ENCODE measurements around the gene B4GALNT1.
"Not testable (repeated sequence)": the region's sequence is repeated elsewhere in the genome, so short reads cannot be mapped to it uniquely, and the experiment has no call there.

The B4GALNT1 gene

DNA sequence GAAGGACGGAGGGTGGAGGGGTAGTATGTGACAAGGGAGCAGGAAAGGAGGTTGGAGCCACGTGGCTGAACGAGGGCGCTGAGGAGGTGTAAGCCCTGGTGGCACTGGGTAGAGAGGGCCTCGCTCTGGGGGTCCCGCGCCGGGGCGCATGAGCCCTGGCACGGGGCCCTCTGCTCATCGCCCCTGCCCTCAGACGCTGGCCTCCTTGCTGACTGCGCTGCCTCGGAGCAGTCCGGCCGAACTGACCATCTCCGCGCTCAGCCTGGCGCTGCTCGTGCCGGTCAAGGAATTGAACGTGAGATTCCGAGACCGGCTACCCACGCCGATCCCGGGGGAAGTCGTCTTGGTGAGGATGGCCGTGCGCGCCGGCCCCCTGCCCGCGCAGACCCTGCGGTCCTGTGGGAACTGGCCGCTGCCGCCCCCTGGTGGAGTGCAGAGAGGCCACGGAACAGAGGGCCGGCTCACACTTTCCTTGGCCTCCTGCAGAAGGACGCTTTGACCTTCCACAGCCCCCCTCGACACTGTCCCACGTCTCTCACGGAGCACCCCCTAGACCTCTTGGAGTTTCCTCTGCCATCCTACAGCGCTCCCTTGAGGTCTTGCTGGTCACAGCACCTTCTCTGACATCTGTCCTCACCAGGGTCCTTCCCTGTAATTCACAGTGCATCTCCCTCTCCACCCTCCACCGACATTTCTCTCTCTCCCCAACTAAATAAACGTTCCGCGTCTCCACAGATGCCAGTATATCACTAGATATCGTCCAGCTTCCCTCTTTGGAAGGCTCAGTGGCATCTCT lies 11.3 kb downstream of the B4GALNT1 start:
- no peaks in the 10 kb centered on the region for H3K9me3 ChIP-seq (ENCODE audit: severe bottlenecking)
- H3K4me3 ChIP-seq (ENCODE audit: low read depth, low read length): no peak overlapping the region
- H3K27me3 ChIP-seq (ENCODE audit: insufficient read depth, low read depth, severe bottlenecking): no peaks in the 10 kb centered on the region
- no peak overlapping the region for H3K27ac ChIP-seq
- peak; percentile 71 for DNase-seq
- peaks cover 78% of the 10 kb centered on the region for H3K36me3 ChIP-seq
- TF ChIP-seq CTCF (IDR thresholded peaks at IDR 0.05; ENCODE audit: low read depth, low read length): peak; percentile 92

DNA sequence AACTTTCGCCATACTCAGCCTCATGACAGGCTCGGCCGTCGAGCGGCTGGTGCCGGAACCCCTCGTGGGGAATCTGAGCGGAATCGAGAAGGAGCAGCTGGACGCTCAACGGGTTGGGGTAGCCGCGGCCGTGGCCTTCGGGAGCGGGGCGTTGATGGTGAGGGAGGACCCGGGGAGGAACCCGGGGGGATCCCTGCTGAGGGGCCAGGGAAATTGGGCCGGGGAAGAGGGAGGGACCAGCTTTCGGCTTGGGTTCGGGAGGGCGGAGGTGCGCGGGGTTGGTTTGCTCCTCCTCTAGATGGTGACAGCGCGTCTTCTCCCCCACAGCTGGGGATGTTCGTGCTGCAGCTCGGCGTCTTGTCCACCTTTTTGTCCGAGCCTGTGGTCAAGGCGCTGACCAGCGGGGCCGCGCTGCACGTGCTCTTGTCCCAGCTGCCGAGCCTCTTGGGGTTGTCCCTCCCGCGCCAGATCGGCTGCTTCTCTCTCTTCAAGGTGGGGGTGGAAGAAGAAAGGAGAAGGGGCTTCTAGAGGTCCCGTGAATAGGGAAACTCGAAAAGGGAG lies 12.0 kb downstream of the B4GALNT1 start:
- no peaks in the 10 kb centered on the region for H3K9me3 ChIP-seq (ENCODE audit: severe bottlenecking)
- TF ChIP-seq CTCF (IDR thresholded peaks at IDR 0.05; ENCODE audit: low read depth, low read length): no peak
- no peak overlapping the region for H3K4me3 ChIP-seq (ENCODE audit: low read depth, low read length)
- no peak for DNase-seq
- H3K27ac ChIP-seq: no peak overlapping the region
- no peaks in the 10 kb centered on the region for H3K27me3 ChIP-seq (ENCODE audit: insufficient read depth, low read depth, severe bottlenecking)
- H3K36me3 ChIP-seq: peaks cover 78% of the 10 kb centered on the region

GRCh38 chr12:57620245-57620935 lies 12.6 kb downstream of the B4GALNT1 start:
- no peak for TF ChIP-seq CTCF (IDR thresholded peaks at IDR 0.05; ENCODE audit: low read depth, low read length)
- no peak for DNase-seq
- Histone ChIP-seq H3K4me3 (ENCODE audit: low read depth, low read length) (no peak overlapping the region), H3K9me3 (ENCODE audit: severe bottlenecking) (no peaks in the 10 kb centered on the region), H3K27ac (no peak overlapping the region), H3K27me3 (ENCODE audit: insufficient read depth, low read depth, severe bottlenecking) (no peaks in the 10 kb centered on the region), H3K36me3 (peaks cover 78% of the 10 kb centered on the region)

- Histone ChIP-seq H3K9me3 (ENCODE audit: severe bottlenecking) (no peaks in the 10 kb centered on the region), H3K36me3 (peaks cover 78% of the 10 kb centered on the region), H3K4me3 (ENCODE audit: low read depth, low read length) (no peak overlapping the region), H3K27me3 (ENCODE audit: insufficient read depth, low read depth, severe bottlenecking) (no peaks in the 10 kb centered on the region), H3K27ac (peak overlapping the region; percentile 55; the same call in 1 of the 2 replicates)
- DNase-seq: peak; percentile 75
- no peak for TF ChIP-seq CTCF (IDR thresholded peaks at IDR 0.05; ENCODE audit: low read depth, low read length)
Observed at GRCh38 chr12:57619434-57620244, 13.4 kb downstream of the B4GALNT1 start.

DNA sequence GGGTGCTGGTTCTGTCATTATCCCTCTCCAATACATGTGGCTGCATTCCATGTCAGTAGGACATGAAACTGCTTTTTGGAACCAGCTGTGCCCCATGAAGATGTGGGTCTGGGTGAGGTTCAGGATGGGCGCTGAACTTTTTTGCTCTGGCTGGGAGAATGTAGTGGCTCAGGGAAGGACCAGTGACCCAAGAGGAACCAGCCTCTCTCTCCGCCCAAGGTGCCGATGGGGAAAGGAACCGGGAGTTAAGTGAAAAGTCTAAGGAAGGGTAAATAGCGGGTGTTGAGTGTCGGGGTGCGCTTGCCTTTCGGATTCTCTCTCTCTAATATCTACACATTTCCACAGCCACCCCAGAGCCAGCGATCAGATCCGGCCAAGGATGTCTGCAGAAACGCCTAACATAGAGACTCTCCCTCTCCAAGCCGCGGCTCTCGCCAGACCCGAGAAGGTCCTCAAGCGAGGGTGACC lies 14.0 kb downstream of the B4GALNT1 start:
- Histone ChIP-seq H3K27ac (no peak overlapping the region; the same call in 1 of the 2 replicates), H3K36me3 (peaks cover 78% of the 10 kb centered on the region), H3K27me3 (ENCODE audit: insufficient read depth, low read depth, severe bottlenecking) (no peaks in the 10 kb centered on the region), H3K9me3 (ENCODE audit: severe bottlenecking) (no peaks in the 10 kb centered on the region), H3K4me3 (ENCODE audit: low read depth, low read length) (no peak overlapping the region)
- TF ChIP-seq CTCF (IDR thresholded peaks at IDR 0.05; ENCODE audit: low read depth, low read length): no peak
- DNase-seq: no peak

GRCh38 chr12:57618431-57618830 lies 14.6 kb downstream of the B4GALNT1 start:
- H3K36me3 ChIP-seq: peaks cover 82% of the 10 kb centered on the region
- not testable (repeated sequence) for H3K27ac ChIP-seq; H3K27me3 ChIP-seq (ENCODE audit: insufficient read depth, low read depth, severe bottlenecking)

More at GRCh38 chr12:57618431-57618830, 14.6 kb downstream of the B4GALNT1 start:
- H3K4me3 ChIP-seq (ENCODE audit: low read depth, low read length); DNase-seq; H3K9me3 ChIP-seq (ENCODE audit: severe bottlenecking): not testable (repeated sequence)

All from WERI-Rb-1 (cell line).